Fibroblast of skin of right biceps (primary cell): ENCODE measurements around the gene TPRG1.

Experiments used
- DNase-seq: peaks from one replicate; pipeline ENCODE4 v3.0.0-alpha.2; 2013

Gene TPRG1

DNA sequence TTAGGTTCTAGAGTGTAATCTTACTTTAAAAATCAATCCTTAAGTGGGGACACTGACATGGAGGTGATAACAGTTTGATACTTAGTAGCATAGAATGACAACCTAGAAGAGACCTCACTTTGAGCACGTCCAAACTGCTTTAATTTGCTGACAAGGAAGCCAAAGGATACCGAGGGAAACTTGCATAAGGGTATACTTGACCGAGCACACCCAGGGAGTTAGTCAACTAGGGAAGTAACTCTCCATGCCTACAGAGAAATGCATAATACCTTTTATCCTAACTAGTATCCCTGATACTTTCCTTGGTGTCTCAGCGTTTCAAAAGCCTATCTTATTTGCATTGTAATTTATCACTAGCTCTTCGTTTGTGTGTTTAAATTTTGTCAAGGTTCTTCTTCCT, 5.5 kb upstream of the TPRG1 start:
- no peak for DNase-seq

DNA sequence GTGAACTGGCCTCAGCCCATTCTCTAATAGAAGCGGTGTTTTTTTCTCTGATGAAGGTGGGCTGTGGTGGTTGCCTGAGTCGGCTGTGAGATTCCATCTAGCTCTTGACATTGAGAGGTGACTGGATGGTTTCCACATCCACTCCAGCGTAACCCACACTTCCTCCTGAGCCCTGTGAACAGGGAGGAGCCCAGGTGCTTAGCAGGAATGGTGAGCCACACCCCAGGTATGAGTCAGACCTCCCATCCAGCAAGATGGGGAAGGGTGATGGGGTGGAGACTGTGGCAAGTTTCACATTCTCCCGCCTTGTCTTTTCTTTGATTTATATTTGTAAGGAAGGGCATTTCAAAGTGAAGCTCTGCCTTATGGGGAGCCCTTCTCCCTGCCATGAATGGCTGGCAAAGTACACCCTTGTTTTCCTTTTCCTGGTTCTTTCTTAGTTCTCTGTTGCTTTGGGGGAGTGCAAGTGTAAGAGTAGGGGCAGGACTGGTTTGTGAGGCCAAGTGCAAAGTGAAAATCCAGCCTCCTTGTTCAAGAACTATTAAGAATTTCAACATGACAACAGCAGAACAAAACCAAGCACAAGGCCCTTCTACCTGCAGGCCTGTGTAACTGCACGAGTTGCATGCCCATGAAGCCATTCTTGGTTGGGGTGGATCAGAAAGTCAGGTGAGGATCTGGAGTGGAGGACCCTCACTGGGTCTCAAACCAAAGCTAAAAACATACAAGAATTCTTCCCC, 4.6 kb upstream of the TPRG1 start:
- no peak for DNase-seq

DNA sequence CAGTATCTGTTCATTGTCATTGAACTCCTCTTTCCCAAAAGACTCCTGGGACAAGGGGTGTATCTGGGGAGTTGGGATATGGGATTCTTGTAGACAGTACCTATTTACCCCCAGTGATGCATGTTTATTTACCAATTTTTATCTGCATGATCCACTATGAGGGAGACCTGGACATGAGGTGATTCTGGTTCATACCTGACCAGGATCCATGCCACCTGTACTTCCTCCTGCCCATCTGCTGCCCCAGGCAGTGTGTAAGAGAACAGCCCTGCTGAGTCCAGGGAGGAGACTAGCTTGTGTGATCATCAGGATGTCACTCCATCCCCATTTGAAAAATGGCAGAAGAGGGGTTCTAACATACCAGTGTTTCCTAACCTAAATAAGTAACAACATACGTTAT, 3.1 kb upstream of the TPRG1 start:
- no peak for DNase-seq

DNA sequence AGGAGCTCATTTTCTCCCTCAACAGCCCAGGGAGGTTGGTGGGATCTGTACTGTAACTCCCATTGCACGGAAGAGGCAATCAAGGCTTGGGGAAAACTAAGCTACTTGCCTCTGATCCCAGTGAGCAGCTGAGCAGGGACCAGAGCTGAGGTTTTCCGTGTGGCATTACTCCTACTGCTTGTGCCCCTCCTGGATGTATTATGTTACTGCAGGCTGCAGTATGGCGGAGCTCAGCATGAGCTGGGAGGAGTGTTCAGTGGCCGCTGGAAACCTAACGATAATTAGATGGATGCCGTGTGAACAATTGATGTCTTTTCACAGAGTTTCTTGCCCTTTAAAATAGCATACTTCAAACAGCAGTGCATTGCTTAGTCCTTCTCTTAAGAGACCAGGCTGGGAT, 2.0 kb upstream of the TPRG1 start:
- DNase-seq = no peak

DNA sequence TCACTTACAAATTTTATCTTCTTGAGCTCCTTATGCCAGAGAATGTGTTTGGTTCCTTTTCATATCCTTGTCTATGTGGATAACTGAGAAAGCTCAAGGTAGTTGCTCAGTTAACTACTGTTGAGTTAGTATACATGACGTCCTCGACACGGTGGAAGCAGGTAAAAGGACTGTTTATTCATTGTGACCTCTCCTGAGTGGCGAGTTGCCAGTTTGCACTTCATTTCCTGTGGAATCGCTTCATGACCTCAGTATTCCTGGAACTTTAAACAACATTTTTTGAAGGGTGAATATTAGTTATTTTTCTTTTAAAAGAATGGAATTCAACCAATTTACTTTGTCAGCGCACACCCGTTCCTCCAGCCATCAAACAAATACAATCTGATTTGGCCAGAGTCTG, 1.2 kb upstream of the TPRG1 start:
- no peak for DNase-seq

DNA sequence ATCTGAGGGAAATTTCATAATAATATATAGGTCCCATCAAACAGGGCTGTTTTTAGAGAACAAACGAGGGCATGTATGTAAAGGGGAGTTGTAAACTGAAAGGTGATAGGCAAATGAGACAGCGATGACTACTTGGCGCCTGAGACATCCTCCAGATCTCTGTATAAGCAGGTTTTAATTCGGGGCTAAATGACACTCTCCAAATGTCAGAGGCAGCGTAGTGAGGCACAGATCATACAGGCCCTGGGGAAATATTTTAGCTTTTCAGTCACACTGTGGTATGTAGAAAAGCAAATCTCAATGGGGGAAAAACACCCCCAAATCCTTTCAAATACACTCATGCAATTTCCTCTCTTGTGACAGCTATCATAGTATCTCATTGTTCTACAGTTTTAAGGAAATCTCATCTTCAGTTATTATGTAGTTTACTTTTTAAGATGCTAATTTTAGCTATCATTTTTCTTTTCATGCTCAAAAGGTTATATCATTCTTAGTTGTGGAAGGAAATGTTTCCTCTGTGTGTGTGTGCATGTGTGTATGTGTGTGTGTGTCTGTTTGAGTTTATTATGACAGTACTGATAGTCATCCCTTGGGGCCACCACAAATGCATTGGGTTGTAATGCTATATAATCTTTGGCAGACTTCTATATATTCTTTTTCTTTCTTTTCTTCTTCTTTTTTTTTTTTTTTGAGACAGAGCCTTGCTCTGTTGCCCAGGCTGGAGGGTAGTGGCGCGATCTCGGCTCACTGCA, 1.1 kb downstream of the TPRG1 start:
- DNase-seq = peak; percentile 25

DNA sequence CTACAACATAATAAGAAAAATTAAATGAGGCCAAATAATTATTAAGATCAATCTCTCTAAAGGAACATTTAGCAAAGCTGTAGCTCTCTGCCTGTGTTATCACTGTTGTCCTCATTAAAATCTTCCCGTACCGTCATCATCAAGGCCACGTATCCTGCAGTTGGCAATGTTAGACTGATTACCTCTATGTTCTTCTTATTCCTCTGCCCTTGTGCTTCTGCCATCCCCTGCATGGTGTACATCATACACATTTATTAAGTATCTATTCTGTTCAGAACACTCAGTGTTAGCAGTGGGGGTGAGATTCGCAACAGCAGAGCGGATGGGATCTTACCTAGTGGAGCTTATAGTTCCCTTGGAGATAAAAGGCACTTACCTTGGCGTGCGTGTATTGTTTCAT, 12.8 kb downstream of the TPRG1 start:
- DNase-seq = no peak

DNA sequence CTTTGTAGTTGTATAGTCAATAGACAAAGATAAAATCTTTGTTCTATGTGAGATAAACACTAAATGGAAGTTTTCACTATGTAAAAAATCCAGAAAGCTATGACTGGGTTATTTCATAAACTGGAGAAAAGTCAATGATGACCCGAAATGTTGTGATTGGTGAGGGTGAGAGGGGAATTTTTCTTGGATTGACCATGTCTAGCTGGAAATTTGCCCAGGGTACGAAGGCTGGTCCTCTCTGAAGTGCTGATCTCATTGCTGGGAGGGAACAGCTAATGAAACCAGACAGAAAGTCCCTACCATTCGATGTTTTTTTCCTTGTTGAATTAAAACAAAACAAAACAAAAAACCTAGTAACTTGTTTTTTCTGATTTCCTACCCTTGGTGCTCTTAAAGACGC, 14.3 kb downstream of the TPRG1 start:
- peak; percentile 53 for DNase-seq

DNA sequence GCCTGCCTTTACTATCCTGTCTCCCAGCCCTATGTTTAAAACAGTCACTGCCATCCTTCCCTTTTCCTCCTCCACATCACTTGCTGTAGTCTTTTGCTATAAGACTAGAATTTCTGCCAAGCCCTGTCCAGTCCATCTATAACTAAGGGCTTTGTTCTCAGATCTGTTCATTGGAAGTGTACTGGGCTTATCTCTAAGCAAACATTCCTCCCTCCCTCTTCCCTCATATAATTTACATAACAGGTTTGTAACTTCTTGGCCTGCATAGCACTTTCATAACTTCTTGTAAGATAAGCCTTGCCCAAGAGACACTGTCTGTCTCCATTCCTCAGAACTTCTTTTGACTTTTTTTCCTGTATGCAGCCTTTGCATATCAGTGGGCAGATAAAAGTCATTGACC, 16.7 kb downstream of the TPRG1 start:
- DNase-seq = no peak

DNA sequence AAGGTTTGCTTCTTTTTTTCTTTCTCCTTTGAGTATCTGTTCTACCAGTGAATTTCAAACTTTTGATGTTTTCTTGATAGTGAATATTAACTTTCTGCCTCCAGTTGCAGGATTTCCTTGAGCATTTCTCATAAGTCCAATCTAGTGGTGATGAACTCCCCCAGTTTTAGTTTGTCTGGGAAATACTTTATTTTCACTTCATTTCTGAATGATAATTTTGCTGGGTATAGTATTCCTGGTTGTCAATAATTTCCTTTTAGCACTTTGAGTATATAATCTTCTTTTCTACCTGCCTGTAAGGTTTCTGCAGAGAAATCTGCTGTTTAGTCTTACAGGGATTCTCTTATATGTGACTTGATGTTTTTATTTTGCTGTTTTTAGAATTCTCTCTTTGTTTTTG, 21.0 kb downstream of the TPRG1 start:
- DNase-seq = no peak

DNA sequence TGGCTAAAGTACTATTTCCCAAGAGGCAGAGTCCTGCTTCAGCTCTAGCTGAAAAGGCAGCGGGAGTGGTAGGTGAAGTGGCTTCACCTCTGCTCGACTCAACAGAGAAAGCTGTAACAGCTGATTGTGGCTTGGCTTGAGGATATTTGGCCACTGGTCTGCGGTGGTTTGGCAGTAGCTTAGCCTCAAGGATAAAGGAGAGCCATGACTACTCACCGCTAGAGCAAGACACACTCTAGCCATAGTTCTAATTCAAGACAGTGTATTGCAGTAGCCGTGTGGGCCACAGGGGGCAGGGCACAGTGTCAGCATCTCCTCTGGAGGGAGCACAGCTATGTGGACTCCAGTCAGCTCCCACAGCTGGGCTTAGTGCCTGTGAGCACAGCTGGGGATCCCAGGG, 23.5 kb downstream of the TPRG1 start:
- DNase-seq = no peak

DNA sequence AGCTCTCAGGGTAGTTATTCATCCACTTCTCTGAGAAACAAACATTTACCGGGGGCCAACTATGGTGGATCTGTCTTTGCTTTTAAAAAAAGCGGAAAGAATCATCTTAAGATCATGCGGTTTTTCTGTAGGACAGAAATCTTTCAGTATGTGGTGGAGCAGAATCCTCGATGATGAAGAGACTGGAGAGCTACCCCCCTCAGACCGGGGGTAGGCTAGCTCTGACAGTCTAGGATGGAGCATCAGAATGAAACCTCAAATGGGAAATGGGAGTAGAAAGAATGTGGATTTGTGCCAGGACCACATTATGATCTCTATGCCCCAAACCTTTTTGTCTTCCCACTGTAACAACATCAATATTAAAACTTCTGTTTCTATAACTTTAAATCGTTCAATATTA, 30.3 kb downstream of the TPRG1 start:
- DNase-seq = peak; percentile 75

DNA sequence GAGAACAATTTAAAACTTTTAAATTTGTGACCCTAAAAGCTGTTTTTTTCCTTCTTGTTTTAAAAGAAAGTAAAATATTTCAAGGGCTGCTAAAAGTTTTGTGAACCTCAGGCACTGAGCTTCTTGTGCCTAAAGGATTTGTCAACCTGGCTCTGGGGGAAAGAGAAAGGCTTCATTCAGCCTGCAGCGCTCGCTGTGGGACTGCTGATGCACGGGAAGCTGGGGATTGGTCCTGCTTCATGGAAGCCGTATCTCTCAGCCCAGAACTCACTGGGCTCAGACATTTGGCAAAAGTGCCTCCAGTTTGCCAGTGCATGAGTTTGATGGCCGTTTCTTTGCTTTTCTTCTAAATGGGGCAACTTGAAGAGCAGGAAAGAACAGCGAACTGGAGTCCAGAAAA, 30.8 kb downstream of the TPRG1 start:
- no peak for DNase-seq

DNA sequence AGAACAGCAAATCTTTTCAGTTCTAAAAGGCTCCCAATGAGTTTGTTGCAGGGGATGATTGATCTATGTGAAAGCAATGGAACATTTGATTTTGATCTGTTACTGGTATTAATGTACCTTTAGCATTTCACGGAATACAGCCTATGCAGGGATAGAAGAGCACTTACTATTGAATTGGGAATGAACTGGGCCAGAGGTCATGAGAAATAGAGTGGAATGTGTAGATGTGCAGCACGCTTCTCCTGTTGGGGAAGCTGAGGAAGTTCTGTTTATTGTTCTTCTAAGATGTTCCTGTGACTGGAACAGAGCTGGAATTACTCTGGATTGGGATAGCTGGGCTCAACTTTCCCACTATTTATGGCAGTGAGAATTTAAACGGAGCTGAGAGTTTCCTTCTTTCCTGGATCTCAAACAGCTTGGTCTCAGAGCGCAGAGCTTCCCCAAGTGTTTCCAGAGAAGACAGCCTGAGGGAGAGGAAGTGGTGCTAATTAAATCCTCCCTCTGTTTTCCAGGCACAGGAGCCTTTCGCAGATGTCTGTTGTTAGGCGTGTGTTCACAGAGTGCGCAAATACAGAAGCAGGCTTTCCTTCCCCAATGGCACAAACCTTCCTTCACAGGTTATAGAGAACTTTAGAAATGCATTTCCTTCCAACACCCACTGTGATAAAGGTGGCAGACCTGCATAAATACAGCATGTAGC, 32.5 kb downstream of the TPRG1 start:
- DNase-seq = peak; percentile 24

DNA sequence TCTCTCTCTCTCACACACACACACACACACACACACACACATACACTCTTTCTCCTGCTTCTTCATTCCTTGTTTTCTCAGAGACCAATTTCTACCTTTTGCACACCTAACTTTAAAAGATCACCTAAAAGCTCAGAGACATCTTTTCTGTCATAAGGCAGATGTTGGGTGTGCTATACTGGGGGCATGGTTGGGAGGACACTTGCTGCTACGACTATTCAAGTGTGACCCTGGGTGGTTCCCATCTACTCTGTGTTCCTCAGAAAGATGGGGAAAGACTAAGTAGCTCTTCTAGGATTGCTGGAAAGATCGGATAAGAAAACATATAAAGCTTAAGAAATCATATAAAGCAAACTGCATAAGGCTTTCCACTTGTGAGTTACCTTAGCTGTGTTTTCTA, 33.2 kb downstream of the TPRG1 start:
- DNase-seq = no peak

DNA sequence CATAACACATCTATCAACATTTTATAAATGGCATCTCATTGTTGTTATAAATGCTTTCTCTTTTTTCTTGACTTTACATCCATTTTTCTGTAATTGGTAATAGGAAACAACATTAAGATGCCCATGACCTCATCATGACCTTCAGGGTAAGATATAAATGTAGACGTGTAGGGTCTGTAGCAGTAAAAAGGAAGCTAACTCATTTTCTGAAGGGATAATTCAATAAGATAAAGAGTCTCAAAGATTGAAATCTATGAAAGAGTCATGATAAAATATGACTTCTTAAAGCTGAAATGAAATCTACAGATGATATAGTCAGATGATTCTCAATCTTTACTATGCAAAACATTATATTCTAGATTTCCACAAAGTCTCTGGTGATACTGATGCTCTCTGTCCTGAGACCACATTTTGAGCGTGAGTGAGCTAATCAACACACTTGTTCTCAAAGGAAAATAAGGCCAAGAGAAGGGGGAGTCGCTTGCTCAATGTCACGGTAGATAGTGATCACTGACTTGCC, 38.5 kb downstream of the TPRG1 start:
- no peak for DNase-seq

DNA sequence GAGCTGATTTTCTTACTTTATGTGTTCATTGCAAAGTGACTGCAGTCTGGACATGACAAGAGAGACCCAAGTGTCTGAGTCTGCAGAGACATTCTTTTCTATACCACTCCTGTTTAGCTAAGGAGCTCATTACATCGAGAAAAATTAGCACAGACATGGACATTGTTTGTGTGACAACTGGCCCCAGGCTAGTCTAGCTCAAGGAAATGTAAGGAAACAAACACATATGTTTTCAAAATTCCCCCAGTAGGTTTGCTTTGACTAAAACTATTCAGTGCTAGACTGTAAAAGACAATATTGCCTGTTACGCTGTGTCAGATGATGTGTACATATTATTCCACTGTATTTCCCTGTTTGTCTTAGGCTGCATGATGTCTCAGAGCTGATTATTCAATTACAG, 40.9 kb downstream of the TPRG1 start:
- DNase-seq = no peak

DNA sequence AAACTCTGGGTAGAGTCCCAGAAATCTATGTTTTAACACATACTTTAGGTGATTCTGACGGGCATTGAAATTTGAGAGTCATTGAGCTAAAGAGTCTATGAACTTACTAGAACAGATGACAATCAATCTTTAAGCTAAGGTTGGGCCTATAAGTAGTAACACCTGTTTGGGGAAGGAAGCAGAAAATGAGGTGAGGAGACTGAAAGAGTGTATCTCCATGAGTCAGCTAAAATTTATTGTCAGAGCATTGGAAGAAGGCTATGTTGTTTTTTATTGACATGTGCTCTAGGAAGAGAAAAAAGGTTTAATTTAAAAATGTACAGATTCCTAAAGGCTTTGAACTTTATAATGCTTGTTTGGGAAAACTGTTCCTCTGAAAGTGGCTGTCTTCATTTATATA, 42.9 kb downstream of the TPRG1 start:
- no peak for DNase-seq

DNA sequence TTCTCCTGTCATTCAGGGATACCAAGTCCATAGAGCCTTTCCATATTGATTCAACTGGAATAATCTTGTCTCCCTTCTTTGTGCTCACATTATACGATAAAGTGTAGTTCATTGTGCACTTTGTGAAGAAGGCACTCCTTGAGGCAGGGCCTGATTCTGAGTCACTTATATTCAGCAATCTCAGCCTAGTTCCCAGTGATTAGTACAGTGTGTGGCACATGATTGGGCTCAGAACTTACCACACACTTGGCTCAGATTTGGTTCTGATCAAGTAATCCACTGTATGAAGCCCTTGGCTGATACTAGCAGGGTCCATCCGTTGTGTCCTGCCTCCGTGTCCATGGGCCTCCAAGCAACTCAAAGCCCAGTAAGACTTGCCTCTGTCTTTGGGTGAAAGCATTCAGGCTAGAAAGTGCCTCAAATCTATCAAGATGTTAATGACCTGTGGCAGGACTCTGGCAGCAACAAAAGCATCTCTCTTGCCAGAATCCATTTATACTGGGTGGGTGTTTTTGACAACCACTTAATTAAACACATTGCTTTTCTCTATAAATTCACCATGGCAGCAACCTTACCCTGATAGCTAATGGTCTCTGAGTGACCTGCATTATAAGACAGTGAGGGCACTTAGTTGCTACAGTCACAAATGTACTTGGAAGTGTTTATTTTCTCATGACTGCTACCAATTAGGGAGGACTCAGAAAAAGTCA, 51.3 kb downstream of the TPRG1 start:
- no peak for DNase-seq

DNA sequence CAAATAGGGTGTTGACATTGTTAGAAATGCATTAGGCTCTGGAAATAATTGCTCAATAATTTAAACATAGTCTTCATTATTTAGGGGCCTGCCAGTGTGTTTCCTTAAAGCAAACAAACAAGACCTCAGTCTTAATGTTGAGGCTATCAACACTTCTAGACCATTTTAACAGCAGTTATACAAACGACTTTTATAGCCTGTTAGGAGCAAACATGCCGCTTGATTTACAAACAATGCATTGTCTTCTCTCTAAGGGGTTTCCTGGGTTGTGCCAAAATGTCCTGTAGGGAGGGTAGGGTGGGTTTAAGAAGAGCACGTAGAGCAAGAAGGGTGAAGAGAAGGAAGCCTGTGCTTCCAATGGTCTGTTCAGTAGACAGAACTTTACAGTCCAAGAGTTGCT, 53.7 kb downstream of the TPRG1 start:
- no peak for DNase-seq

DNA sequence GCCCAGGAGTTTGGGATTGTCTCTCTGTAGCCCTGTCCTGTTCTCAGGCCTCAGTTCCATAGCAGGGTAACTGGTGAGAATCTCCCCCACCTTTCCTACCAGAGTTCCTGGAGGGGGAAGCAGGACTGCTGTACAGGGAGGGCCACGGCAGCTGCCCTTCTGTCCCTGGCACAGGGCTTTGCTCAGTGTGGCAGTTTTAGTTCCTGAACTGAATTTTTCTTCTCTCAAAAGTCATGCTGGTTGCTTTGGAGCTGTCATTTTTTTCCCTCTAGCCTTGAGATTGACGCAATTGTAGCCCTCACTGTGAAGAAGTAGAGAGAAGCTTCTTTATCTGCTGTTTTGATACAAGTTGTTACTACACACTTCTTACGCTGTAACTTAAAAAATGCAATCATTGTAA, 55.5 kb downstream of the TPRG1 start:
- no peak for DNase-seq

DNA sequence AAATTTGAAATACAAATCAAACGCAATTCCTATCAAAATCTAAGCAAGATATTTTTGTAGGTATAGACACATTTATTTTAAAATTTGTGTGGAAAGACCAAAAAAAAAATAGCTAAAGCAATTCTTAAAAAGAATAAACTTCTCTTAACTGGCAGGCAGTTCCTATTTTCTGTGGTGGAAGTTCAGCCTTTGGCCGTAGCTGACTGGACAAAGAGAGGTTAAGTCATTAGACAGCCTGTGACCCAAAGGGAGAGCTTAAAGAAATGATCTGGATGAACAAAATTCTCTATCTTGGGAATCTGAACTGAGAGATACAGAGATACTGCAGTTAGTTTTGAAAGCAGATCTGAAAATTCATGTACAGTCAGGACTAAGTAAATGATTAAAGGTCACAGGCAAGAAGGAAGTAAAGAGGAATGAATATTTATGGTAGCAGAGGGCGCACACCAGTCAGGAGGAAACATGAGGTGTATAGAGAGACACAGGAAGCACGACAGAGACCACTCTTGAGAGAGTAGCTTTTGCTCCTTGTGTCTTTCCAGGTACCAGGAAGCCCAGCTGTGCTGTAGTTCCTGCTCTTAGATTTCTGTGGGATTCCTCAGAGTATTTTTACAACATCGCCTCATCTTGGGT, 57.5 kb downstream of the TPRG1 start:
- DNase-seq = no peak

DNA sequence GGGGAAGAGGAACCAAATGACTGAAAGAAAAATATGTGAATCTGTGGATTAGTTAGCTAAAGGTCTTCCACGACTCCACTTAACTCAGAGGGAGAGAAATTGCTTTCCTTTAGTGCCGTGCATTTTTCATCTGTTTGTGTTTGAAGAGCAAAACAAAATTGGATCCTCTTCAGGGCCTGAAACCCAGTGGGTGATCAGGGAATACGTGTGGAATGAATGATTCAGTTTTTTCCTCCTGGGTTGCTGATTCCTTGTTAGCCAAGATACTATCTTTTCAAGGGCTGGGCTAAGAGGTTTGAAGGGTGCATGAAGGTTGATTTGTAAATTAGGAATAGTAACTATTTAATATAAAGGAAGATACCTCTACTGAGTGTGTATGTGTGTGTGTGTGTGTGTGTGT, 61.0 kb downstream of the TPRG1 start:
- no peak for DNase-seq
